Measurements from ENCODE around the gene TRIP13. TPM values are rescaled to one million over a fixed set of nuclear protein-coding genes. Genes with fewer than 3 reads are reported as not detected.

Gene TRIP13
- total and polyA plus RNA-seq, 10 of the 15 experiments (the other 5 are each of a cell fraction or from before 2014, with no cell fraction given), result 15.1 to 64.9 (median 32.2) TPM

DNA sequence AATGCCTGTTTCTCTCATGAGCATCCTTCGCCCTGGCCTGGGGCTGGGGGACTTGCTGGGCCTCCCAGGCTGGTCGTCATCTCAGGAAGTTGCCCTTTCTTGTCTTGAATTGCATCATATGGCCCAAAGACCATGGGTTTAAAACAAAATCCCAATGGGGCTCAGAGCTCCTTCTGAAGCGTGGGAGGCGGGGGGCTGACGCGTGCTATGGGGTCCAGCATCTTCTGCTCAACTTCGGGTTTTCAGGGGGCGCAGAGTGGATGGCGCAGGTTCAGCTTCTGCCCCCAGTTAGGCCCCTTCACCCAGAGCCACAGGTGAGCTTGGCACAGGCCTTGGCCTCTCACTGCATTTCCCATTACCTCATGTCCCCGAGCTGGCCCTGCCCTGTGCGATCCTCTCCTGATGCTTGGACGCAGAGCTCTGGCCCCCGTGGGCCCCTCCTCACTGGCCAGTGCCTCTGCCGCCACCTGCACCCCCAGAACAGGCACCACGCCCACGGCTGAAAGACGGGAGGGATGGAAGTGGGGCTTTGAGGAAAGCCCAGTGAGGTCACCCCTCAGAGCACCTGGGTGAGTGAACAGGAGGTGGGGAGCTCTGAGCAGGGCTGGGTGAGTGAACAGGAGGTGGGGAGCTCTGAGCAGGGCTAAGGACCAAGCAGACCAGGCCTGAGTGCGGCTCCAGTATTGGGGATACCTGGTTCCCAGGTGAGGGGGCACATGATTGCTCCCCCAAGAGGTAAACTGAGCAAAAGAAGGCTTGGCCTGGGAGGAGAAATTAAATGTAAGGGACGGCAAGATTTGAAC, 56.0 kb downstream of the TRIP13 start:
- no TSS peak for BruUV-seq (replicated peaks)
- FAIRE-seq, result no peak
- no peaks in the 10 kb centered on the region; the same call in 1 of the 2 replicates for H3K4me1 ChIP-seq (ENCODE audit: control insufficient read depth, insufficient read depth, low read length)
- ChIA-PET RAD21 (ENCODE audit: unreplicated experiment) (interaction anchor here (1.0 to 1.1 kb wide), 2 partner anchors 25 to 192 kb away, joined by 3 read pairs; no protein-coding TSS in a partner anchor), POLR2A (no interaction called here), CTCF (interaction anchor here (1.6 to 1.7 kb wide), 2 partner anchors 14 to 25 kb away, joined by 4 read pairs; no protein-coding TSS in a partner anchor), SMC1A (ENCODE audit: uncharacterized antibody, unreplicated experiment) (interaction anchor here (1.9 kb wide), 1 partner anchor 25 kb away, joined by 10 read pairs; no protein-coding TSS in a partner anchor)
- H3K4me2 ChIP-seq (ENCODE audit: control insufficient read depth, insufficient read depth), result no peak overlapping the region
- in situ Hi-C loops (cut with MboI) (no loop called here), intact Hi-C loops (cut with micrococcal nuclease; ENCODE audit: unreplicated experiment) (no loop called here)
- 17% methylated on average over 19 of the region's 19 CpGs for WGBS (ENCODE audit: insufficient coverage, insufficient replicate concordance, low lambda C conversion rate, missing lambda C conversion rate)
- H3K9me3 ChIP-seq (replicated peaks; ENCODE audit: control insufficient read depth, insufficient read depth, low read length), result no peaks in the 10 kb centered on the region; the same call in 2 of the 3 replicates
- no peak for ATAC-seq
- H3K27me3 ChIP-seq (replicated peaks in 1 of 2; ENCODE audit: control insufficient read depth in 2 of 2, insufficient read depth in 2 of 2, low read length in 1 of 2), result peaks cover 3 to 5% of the 10 kb centered on the region in 2 experiments; a peak in 2 of 4 replicates
- no peak overlapping the region for H3K27ac ChIP-seq (ENCODE audit: control insufficient read depth, insufficient read depth)
- H3K79me2 ChIP-seq (ENCODE audit: control insufficient read depth, insufficient read depth, low read length), result no peaks in the 10 kb centered on the region
- H3K9ac ChIP-seq (ENCODE audit: control insufficient read depth, insufficient read depth, low read length), result no peak overlapping the region
- no peaks in the 10 kb centered on the region for H3K36me3 ChIP-seq (ENCODE audit: control insufficient read depth in 2 of 2, insufficient read depth in 2 of 2, low read length in 1 of 2)
- H3K4me3 ChIP-seq, result no peak overlapping the region
- H2AFZ ChIP-seq (ENCODE audit: control insufficient read depth, low read depth, low read length), result no peak overlapping the region
- no peak for DNase-seq (ENCODE audit: low read depth, low spot score)
- H4K20me1 ChIP-seq (ENCODE audit: control insufficient read depth, insufficient read depth), result no peaks in the 10 kb centered on the region
- TF ChIP-seq KLF5 (IDR thresholded peaks at IDR 0.05; ENCODE audit: partially characterized antibody) (no peak), ZNF384 (IDR thresholded peaks at IDR 0.05; ENCODE audit: borderline replicate concordance, low read depth, low read length) (no peak), IKZF2 (IDR thresholded peaks at IDR 0.05) (no peak), POLR2AphosphoS2 (IDR thresholded peaks at IDR 0.05; ENCODE audit: low read depth, low read length) (no peak), PAX5 (IDR thresholded peaks at IDR 0.05; ENCODE audit: borderline replicate concordance, low read depth, low read length) (no peak), HCFC1 (IDR thresholded peaks at IDR 0.05; ENCODE audit: low read length) (no peak)
- TF ChIP-seq, protein P1, sequence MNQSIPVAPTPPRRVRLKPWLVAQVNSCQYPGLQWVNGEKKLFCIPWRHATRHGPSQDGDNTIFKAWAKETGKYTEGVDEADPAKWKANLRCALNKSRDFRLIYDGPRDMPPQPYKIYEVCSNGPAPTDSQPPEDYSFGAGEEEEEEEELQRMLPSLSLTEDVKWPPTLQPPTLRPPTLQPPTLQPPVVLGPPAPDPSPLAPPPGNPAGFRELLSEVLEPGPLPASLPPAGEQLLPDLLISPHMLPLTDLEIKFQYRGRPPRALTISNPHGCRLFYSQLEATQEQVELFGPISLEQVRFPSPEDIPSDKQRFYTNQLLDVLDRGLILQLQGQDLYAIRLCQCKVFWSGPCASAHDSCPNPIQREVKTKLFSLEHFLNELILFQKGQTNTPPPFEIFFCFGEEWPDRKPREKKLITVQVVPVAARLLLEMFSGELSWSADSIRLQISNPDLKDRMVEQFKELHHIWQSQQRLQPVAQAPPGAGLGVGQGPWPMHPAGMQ (IDR thresholded peaks at IDR 0.05; ENCODE audit: borderline replicate concordance), result no peak
- TF ChIP-seq, protein P2, sequence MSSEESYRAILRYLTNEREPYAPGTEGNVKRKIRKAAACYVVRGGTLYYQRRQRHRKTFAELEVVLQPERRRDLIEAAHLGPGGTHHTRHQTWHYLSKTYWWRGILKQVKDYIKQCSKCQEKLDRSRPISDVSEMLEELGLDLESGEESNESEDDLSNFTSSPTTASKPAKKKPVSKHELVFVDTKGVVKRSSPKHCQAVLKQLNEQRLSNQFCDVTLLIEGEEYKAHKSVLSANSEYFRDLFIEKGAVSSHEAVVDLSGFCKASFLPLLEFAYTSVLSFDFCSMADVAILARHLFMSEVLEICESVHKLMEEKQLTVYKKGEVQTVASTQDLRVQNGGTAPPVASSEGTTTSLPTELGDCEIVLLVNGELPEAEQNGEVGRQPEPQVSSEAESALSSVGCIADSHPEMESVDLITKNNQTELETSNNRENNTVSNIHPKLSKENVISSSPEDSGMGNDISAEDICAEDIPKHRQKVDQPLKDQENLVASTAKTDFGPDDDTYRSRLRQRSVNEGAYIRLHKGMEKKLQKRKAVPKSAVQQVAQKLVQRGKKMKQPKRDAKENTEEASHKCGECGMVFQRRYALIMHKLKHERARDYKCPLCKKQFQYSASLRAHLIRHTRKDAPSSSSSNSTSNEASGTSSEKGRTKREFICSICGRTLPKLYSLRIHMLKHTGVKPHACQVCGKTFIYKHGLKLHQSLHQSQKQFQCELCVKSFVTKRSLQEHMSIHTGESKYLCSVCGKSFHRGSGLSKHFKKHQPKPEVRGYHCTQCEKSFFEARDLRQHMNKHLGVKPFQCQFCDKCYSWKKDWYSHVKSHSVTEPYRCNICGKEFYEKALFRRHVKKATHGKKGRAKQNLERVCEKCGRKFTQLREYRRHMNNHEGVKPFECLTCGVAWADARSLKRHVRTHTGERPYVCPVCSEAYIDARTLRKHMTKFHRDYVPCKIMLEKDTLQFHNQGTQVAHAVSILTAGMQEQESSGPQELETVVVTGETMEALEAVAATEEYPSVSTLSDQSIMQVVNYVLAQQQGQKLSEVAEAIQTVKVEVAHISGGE (CRISPR knock-in tag; IDR thresholded peaks at IDR 0.05), result no peak
- TF ChIP-seq, protein P3, sequence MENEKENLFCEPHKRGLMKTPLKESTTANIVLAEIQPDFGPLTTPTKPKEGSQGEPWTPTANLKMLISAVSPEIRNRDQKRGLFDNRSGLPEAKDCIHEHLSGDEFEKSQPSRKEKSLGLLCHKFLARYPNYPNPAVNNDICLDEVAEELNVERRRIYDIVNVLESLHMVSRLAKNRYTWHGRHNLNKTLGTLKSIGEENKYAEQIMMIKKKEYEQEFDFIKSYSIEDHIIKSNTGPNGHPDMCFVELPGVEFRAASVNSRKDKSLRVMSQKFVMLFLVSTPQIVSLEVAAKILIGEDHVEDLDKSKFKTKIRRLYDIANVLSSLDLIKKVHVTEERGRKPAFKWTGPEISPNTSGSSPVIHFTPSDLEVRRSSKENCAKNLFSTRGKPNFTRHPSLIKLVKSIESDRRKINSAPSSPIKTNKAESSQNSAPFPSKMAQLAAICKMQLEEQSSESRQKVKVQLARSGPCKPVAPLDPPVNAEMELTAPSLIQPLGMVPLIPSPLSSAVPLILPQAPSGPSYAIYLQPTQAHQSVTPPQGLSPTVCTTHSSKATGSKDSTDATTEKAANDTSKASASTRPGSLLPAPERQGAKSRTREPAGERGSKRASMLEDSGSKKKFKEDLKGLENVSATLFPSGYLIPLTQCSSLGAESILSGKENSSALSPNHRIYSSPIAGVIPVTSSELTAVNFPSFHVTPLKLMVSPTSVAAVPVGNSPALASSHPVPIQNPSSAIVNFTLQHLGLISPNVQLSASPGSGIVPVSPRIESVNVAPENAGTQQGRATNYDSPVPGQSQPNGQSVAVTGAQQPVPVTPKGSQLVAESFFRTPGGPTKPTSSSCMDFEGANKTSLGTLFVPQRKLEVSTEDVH (IDR thresholded peaks at IDR 0.05; ENCODE audit: low read depth, partially characterized antibody), result no peak
- TF ChIP-seq, protein P4, sequence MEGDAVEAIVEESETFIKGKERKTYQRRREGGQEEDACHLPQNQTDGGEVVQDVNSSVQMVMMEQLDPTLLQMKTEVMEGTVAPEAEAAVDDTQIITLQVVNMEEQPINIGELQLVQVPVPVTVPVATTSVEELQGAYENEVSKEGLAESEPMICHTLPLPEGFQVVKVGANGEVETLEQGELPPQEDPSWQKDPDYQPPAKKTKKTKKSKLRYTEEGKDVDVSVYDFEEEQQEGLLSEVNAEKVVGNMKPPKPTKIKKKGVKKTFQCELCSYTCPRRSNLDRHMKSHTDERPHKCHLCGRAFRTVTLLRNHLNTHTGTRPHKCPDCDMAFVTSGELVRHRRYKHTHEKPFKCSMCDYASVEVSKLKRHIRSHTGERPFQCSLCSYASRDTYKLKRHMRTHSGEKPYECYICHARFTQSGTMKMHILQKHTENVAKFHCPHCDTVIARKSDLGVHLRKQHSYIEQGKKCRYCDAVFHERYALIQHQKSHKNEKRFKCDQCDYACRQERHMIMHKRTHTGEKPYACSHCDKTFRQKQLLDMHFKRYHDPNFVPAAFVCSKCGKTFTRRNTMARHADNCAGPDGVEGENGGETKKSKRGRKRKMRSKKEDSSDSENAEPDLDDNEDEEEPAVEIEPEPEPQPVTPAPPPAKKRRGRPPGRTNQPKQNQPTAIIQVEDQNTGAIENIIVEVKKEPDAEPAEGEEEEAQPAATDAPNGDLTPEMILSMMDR (IDR thresholded peaks at IDR 0.05 in 2 of 3, conservative IDR thresholded peaks at IDR 0.05 in 1 of 3; ENCODE audit: control insufficient read depth in 2 of 3, extremely low read depth in 1 of 3, insufficient read depth in 1 of 3, low read depth in 3 of 3, low read length in 3 of 3), result no peak
- TF ChIP-seq, protein P5, sequence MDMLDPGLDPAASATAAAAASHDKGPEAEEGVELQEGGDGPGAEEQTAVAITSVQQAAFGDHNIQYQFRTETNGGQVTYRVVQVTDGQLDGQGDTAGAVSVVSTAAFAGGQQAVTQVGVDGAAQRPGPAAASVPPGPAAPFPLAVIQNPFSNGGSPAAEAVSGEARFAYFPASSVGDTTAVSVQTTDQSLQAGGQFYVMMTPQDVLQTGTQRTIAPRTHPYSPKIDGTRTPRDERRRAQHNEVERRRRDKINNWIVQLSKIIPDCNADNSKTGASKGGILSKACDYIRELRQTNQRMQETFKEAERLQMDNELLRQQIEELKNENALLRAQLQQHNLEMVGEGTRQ (IDR thresholded peaks at IDR 0.05; ENCODE audit: borderline replicate concordance, low read depth, low read length), result no peak

Data from GM12878 (cell line).